Measurements from ENCODE around the gene PPIL1. TPM values are rescaled to one million over a fixed set of nuclear protein-coding genes. Genes with fewer than 3 reads are reported as not detected.

The PPIL1 gene
- total and polyA plus RNA-seq, 2 of the 8 experiments (the other 6 are each of a cell fraction or from before 2014, with no cell fraction given), result 83.7 to 86.5 TPM

DNA sequence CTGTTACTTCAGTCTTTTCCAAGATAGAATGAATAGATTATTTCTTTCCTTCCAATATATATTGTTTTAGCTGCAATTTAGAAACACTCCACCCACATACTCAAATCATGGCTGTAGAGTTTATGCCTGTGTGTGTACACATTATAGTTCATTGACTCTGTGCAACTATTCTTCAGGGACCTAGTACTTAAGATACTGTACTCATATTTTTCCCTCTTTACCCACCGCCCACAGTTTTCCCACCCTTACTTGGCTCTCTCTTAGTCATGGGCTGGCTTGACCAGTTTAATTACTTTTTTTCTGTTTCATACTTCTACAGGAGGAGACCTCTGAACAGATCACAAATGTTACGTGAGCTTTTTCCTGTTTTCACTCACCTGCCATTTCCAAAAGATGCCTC, 41.5 kb upstream of the PPIL1 start:
- H2AK5ac ChIP-seq (ENCODE audit: low read depth, low read length), result no peak overlapping the region
- H3K79me2 ChIP-seq (ENCODE audit: control insufficient read depth in 1 of 2, insufficient read depth in 2 of 2, low read length in 2 of 2), result no peaks in the 10 kb centered on the region
- ChIA-PET POLR2A (ENCODE audit: partially characterized antibody) (no interaction called here), CTCF (ENCODE audit: partially characterized antibody) (interaction anchor here (0.9 to 3.9 kb wide), 9 partner anchors 7 to 292 kb away, joined by 3 to 50 read pairs (median 11); no protein-coding TSS in a partner anchor)
- no peak overlapping the region for H2BK120ac ChIP-seq (replicated peaks; ENCODE audit: low read depth, low read length)
- no peak overlapping the region for H3K18ac ChIP-seq (ENCODE audit: extremely low read depth, low read length)
- no peaks in the 10 kb centered on the region for H3K27me3 ChIP-seq (replicated peaks in 1 of 4; ENCODE audit: control insufficient read depth in 3 of 4, extremely low read depth in 1 of 4, insufficient read depth in 3 of 4, low read length in 3 of 4)
- H4K8ac ChIP-seq (ENCODE audit: extremely low read depth, insufficient read depth, low read length), result no peak overlapping the region
- H4K91ac ChIP-seq (replicated peaks; ENCODE audit: insufficient read length, low read length), result no peak overlapping the region
- WGBS, 2 experiments (ENCODE audit: extremely low coverage in 1 of 2, insufficient coverage in 1 of 2, insufficient read length in 1 of 2, insufficient replicate concordance in 2 of 2, low coverage in 1 of 2, low lambda C conversion rate in 2 of 2, missing lambda C conversion rate in 1 of 2), result 86% methylated on average over 2 of the region's 2 CpGs; no CpG with 5 or more reads in 1 of the 2 experiments
- no peak overlapping the region for H3K27ac ChIP-seq (ENCODE audit: low read depth, low read length)
- FAIRE-seq, result no peak
- H2BK5ac ChIP-seq (ENCODE audit: low read depth, low read length), result no peak overlapping the region
- H2BK12ac ChIP-seq (ENCODE audit: low read depth, low read length), result no peak overlapping the region
- no peak overlapping the region for H2AFZ ChIP-seq (ENCODE audit: low read length)
- no peak for DNase-seq (ENCODE audit: low read depth in 1 of 2, low spot score in 2 of 2)
- H2BK15ac ChIP-seq (ENCODE audit: low read length), result no peak overlapping the region
- no peaks in the 10 kb centered on the region for H3K23me2 ChIP-seq (ENCODE audit: low read depth, low read length)
- no peaks in the 10 kb centered on the region; a peak in 1 of 7 replicates for H3K4me1 ChIP-seq (replicated peaks in 1 of 4; ENCODE audit: control insufficient read depth in 3 of 4, insufficient read depth in 4 of 4, low read length in 3 of 4)
- H4K20me1 ChIP-seq (replicated peaks in 1 of 2; ENCODE audit: control insufficient read depth in 1 of 2, insufficient read depth in 2 of 2, low read length in 2 of 2), result no peaks in the 10 kb centered on the region
- no peak overlapping the region for H3K9ac ChIP-seq (replicated peaks in 1 of 4; ENCODE audit: extremely low read depth in 1 of 4, low read depth in 3 of 4, low read length in 3 of 4)
- H4K5ac ChIP-seq (ENCODE audit: insufficient read length, low read depth, low read length), result no peak overlapping the region
- H3K14ac ChIP-seq (ENCODE audit: insufficient read length), result no peak overlapping the region
- no peak overlapping the region for H3K56ac ChIP-seq (replicated peaks; ENCODE audit: insufficient read length, low read depth, low read length)
- H3K79me1 ChIP-seq (ENCODE audit: low read depth, low read length), result no peaks in the 10 kb centered on the region
- no peak overlapping the region for H3K4ac ChIP-seq (replicated peaks; ENCODE audit: insufficient read length, low read depth, low read length)
- no peaks in the 10 kb centered on the region for H3K9me3 ChIP-seq (ENCODE audit: insufficient read depth in 2 of 2, low read depth in 1 of 2, low read length in 1 of 2)
- no peaks in the 10 kb centered on the region for H3K36me3 ChIP-seq (ENCODE audit: control insufficient read depth in 2 of 4, insufficient read depth in 4 of 4, low read length in 3 of 4)
- H2BK20ac ChIP-seq (ENCODE audit: low read length), result no peak overlapping the region
- no peak overlapping the region for H3K23ac ChIP-seq (ENCODE audit: insufficient read length)
- no peak overlapping the region for H3K4me2 ChIP-seq (ENCODE audit: insufficient read depth in 1 of 2, low read depth in 2 of 2, low read length in 2 of 2)
- H3K4me3 ChIP-seq (ENCODE audit: extremely low read depth in 1 of 4, insufficient read depth in 2 of 4, low read depth in 3 of 4, low read length in 4 of 4), result no peak overlapping the region
- TF ChIP-seq GABPA (IDR thresholded peaks at IDR 0.05; ENCODE audit: borderline replicate concordance, insufficient read depth, low read length), result no peak
- TF ChIP-seq RNF2 (IDR thresholded peaks at IDR 0.05; ENCODE audit: borderline replicate concordance, low read depth, low read length, missing control alignments, poor library complexity, severe bottlenecking), result no peak
- TF ChIP-seq NANOG (IDR thresholded peaks at IDR 0.05; ENCODE audit: insufficient read depth, low read depth, low read length, poor library complexity, severe bottlenecking), result no peak
- TF ChIP-seq, protein P1, sequence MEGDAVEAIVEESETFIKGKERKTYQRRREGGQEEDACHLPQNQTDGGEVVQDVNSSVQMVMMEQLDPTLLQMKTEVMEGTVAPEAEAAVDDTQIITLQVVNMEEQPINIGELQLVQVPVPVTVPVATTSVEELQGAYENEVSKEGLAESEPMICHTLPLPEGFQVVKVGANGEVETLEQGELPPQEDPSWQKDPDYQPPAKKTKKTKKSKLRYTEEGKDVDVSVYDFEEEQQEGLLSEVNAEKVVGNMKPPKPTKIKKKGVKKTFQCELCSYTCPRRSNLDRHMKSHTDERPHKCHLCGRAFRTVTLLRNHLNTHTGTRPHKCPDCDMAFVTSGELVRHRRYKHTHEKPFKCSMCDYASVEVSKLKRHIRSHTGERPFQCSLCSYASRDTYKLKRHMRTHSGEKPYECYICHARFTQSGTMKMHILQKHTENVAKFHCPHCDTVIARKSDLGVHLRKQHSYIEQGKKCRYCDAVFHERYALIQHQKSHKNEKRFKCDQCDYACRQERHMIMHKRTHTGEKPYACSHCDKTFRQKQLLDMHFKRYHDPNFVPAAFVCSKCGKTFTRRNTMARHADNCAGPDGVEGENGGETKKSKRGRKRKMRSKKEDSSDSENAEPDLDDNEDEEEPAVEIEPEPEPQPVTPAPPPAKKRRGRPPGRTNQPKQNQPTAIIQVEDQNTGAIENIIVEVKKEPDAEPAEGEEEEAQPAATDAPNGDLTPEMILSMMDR (IDR thresholded peaks at IDR 0.05; ENCODE audit: control extremely low read depth in 1 of 3, insufficient read depth in 1 of 3, low read depth in 1 of 3, low read length in 3 of 3), result no peak
- TF ChIP-seq YY1 (IDR thresholded peaks at IDR 0.05; ENCODE audit: low read depth, low read length), result no peak
- TF ChIP-seq SUZ12 (IDR thresholded peaks at IDR 0.05; ENCODE audit: low read length), result no peak
- TF ChIP-seq TEAD4 (IDR thresholded peaks at IDR 0.05; ENCODE audit: low read depth, low read length), result no peak
- TF ChIP-seq ASH2L (IDR thresholded peaks at IDR 0.05; ENCODE audit: low read length), result no peak
- TF ChIP-seq TBP (IDR thresholded peaks at IDR 0.05; ENCODE audit: low read depth, low read length), result no peak
- TF ChIP-seq EZH2 (IDR thresholded peaks at IDR 0.05; ENCODE audit: low read depth, low read length, severe bottlenecking), result no peak
- TF ChIP-seq SAP30 (IDR thresholded peaks at IDR 0.05; ENCODE audit: insufficient read depth, insufficient replicate concordance, low read length), result no peak
